SK-MEL-5 (cell line): ENCODE measurements around the gene PCYT1A. TPM values are rescaled to one million over a fixed set of nuclear protein-coding genes. Genes with fewer than 3 reads are reported as not detected.
"Not testable (repeated sequence)": the region's sequence is repeated elsewhere in the genome, so short reads cannot be mapped to it uniquely, and the experiment has no call there.

Experiments
- DNase-seq: peaks from one replicate; pipeline ENCODE4 v3.0.0-alpha.2; 2016; ENCODE audit warnings: low read depth, low spot score
- in situ Hi-C: cut with HindIII; loops from 2 replicates; pipeline ENCODE4 v1.10.0; 2016; ENCODE audit warnings: low sequenced_read_pairs, high pct_unique_total_duplicates, low pct_unique_long_range_greater_than_20kb
- polyA plus RNA-seq, 2 experiments: library from polyadenylated mRNA; depleted of rRNA; stranded (reverse); fragments of >200 nt; gene quantifications; 2 replicates each; pipeline ENCODE4 v1.2.3, GENCODE V29; 2015
- total RNA-seq: library from RNA; depleted of rRNA; stranded (reverse); fragments of >200 nt; shearing (Covaris generic); gene quantifications from 2 replicates; pipeline ENCODE4 v1.2.3, GENCODE V29; 2014; rRNA removed

PCYT1A gene
- total RNA-seq: 34.2 and 34.4 TPM in 2 replicates
- 23.1 and 27.6 TPM in 2 replicates for polyA plus RNA-seq (2015; cell fraction: cytosol; rRNA removed)
- 67.7 and 69.0 TPM in 2 replicates for polyA plus RNA-seq (2015; cell fraction: nucleus; rRNA removed)

DNA sequence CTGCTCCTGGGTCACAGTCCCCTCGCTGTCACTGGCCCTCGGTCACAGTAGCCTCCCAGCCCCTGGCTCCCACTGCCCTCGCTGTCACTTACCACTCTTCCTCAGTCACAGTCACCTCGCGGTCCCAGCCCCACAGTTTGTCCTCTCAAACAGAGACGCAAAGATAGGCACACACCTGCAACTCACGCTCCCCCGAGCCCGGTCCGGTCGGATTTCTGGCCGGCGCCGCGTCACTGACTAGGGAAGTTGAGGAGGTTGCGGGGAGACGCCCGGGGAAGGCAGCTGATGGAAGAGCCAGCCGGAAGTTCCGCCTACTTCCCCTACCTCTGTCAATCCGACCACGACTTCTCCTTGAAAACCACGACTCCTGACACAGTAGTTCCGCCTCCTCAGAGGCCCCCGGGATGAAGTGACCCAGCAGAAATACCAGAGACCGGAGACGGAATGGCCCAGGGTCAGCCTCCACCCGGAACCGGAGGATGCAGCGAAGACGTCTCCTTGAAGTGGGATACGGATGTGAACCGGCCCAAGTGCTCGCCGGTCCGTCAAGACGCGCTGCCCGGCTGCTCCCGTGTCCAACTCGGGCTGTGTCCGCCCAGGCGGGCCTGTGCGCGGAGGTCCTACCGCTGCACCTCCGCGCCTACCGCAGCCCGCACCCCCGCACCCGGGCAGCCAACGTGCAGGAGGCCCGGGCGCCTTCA is at the start of gene PCYT1A:
PCYT1A (minus strand) TSS at position 287 of the 701 bp plus-strand sequence. CDS start 17,195 bp downstream, outside the sequence.
- in situ Hi-C loops: no loop called here

DNA sequence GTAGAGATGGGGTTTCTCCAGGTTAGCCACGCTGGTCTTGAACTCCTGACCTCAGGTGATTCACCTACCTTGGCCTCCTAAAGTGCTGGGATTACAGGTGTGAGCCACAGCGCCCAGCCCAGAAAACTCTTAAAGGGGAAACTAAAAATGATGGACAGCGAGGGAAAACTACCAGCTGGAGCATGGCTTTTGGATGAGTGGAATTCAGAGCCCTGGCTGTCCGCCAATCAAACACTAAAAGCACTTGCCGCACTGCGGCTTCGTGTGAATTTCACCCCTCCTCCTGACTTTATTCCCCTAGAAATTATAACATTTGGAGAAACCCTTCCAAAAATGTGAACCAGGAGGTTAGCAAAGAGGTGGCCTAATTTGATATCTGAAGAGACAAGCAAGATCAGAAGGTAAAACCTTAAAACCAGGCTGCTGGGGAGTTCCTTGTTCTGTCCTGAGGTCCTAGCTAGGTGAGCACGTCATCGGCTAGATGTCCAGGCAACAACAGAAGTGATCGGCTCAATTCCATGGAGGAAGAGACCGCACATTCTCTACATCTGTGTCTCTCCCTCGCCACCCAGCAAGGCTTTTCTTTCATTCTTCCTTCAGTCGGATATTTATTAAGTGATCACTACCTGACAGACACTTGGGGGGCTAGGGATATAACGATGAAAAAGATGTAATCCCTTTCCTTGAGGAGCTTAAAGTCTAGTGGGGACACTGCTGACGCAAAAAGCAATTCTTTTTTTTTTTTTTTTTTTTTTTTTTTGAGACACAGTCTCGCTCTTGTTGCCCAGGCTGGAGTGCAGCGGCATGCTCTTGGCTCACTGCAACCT is 49.0 kb upstream of the PCYT1A start:
- in situ Hi-C loops: no loop called here
- DNase-seq: no peak

More for the DNA sequence above, at the start of gene PCYT1A:
- DNase-seq: peak; percentile 96

DNA sequence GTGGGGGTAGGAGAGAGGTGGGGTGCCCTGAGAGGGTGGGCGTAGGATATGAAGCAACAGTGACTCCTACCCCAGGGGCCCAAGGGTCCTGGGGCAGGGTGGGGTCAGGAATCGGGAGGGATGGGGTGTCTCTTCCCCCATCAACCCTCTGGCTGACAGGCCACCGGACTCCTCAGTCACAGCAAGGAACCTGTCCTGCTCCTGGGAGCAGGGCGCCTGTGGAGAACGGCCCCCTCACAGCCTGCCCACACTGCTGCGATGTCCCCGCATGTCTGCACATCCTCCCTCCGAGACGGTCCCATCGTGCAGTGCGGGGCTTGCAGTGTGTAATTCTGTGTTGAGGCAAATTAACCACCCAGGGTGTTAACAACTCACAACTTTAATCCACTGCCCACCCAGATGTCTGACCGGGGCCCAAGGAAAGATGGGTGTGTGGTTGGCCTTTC is 48.0 kb upstream of the PCYT1A start:
- in situ Hi-C loops: no loop called here
- no peak for DNase-seq

DNA sequence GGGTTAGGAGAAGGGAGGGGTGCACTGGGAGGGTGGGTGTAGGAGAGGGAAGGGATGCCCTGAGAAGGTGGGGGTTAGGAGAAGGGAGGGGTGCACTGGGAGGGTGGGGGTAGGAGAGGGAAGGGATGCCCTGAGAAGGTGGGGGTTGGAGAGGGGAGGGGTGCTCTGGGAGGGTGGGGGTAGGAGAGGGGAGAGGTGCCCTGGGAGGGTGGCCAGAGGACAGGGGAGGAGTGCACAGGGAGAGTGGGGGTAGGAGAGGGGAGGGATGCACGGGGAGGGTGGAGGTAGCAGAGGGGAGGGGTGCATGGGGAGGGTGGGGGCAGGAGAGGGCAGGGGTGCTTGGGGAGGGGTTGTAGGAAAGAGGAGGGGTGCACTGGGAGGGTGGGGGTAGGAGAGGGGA is 47.5 kb upstream of the PCYT1A start:
- no peak for DNase-seq
- in situ Hi-C loops: no loop called here

DNA sequence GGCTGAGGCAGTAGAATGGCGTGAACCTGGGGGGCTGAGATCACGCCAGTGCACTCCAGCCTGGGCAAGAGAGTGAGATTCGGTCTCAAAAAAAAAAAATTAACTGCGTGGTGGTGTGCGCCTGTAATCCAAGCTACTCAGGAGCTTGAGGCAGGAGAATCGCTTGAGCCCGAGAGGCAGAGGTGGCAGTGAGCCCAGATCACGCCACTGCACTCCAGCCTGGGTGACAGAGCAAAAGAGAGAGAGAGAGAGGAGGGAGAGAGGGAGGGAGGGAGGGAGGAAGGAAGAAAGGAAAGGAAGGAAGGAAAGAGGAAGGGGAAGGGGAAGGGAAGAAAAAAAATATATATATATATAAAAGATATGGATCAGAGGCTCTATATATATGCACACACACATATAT is 44.6 kb upstream of the PCYT1A start:
- no peak for DNase-seq
- in situ Hi-C loops: no loop called here

DNA sequence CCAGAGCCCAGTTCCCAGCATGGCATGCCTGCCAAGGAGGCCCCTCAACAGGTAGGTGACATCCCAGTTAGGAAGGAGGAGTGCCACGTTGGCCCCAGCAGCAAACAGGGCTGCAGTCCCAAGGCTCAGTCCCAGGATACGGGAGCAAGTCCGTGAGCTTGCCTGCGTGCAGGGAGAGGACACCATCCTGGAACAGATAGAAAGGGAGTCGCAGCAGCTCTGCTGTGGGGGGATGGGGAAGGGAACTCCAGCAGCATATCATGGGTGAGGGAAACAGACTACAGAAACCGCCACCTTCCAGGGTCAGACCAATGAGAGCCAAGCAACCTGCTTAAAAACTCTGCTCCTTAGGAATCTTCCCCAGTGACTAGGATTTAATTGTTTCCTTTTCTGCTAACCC is 39.9 kb upstream of the PCYT1A start:
- DNase-seq: no peak
- in situ Hi-C loops: no loop called here

DNA sequence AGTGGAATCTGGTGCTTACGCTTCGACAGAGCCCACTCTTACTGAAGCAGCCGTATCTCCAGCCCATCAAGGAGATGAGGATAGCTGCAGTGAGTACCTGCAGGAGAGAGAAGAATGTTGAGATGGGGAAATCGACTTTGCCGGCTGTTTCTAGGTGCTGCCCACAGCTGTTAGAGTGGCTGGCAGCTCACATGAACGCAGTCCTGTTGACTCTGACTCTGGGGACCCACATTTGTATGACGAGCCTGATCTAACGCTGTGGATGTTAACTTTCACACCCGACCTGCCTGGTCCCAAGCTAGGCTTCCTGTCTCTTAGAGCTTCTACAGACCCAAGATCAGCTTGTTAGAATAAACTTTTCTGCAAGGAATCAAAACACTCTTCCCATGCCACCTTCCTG is 39.4 kb upstream of the PCYT1A start:
- in situ Hi-C loops: no loop called here

DNA sequence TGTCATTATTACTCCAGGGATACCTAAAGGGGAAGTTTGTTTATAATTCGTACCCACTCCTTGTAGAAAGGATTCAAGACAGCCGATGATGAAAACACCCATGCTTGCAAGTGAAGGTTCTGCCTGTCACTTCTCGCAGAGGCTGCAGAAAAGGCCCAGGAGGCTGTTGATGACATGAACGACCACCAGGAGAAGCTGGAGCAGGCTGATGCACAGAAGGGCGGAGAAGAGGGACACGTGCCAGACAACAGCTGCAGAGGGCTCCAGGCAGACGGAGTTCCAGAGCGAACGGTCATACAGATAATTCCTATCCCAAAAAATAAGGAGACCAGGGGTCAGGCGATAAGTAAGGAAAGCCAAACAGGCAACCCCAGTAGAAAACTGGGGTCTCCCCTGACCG is 36.2 kb upstream of the PCYT1A start:
- DNase-seq: peak; percentile 30

More for the DNA sequence above, 39.4 kb upstream of the PCYT1A start:
- no peak for DNase-seq

DNA sequence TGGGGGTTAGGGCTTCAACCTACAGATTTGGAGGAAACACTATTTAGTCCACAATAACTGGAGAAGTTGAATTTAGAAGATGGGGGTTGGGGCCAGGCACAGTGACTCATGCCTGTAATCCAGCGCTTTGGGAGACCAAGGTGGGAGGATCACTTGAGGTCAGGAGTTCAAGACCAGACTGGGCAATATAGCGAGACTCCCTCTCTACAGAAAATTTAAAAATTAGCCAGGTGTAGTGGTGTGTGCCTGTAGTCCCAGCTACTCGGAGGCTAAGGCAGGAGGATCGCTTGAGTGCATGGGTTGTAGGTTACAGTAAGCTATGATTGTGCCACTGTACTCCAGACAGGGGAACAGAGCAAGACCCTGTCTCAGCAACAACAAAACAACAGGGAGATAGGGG is 35.5 kb upstream of the PCYT1A start:
- in situ Hi-C loops: no loop called here

More for the DNA sequence above, 36.2 kb upstream of the PCYT1A start:
- in situ Hi-C loops: no loop called here

DNA sequence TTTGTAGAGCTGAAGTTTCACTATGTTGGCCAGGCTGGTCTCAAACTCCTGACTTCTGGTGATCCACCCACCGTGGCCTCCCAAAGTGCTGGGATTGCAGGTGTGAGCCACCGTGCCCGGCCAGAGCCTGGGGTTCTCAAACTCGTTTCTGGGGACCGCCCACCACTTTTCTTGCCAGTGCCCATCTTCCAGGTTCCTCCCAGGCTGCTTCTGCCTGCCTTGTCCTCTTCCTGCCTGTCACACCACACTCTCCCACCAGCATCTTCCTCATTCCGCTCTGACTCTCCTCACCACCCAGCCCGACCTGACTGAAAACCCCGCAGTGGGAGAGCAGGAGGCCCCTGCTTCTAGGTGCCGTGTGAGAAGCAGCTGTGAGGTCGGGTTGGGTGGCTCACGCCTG is 33.6 kb upstream of the PCYT1A start:
- in situ Hi-C loops: no loop called here
- DNase-seq: no peak

More for the DNA sequence above, 35.5 kb upstream of the PCYT1A start:
- no peak for DNase-seq

DNA sequence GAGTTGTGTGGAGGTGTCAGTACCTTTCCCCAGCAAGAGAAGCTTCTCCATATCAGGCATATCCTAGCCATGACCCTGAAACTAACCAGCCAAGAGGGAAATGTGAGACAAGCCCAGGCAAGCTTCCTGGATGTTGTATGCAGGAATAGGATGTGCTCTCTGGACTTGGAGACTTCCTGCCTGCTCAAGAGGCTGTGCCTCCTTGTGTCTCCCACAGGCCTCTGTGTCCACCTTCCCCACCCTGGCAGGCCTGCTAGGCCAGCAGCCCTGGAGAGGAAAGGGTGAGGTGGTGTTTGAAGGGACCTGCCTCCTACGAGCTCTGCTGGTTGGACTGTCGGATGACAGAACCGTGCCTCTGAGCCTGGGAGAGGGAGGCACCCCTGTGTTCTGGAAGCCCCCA is 32.6 kb upstream of the PCYT1A start:
- in situ Hi-C loops: no loop called here
- no peak for DNase-seq

DNA sequence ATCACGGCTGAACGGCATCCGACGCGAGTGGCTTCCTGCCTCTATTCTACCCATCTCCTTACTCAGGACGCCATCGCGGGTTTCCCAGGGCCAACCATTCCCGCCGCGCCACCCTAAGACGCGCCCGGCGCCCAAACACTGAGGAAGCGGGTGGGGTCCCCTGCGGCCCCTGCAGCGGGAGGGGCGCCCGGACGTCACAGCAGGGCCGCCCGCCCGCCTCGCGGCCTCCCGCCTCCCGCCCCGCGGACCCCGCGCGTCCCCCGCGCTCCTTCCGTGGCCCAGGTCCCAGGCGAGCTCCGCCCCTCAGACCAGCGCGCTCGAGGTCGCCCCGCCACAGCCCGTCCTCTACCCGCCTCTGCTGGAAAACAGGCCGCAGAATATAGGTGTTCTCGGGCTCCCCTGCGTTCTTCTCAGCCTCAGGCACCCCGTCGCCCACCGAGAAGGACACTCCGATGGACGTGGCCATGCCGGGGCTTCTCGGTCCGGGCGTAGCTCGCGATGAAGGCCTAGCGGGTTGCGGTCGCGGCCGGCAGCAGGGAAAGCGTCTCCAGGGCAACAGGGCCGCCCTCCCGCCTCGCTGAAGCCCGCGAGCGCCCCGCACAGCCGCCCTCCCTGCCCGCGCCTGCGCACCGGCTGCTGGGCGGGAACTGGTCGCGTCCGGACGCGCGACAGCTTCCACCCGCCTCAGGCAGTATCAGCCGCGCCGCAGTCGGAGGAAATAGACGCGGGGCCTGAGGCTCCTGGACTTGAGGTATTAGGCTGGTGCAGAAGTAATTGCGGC is 30.4 kb upstream of the PCYT1A start, which contains the start of gene DYNLT2B:
DYNLT2B (minus strand) TSS at position 554 of the 781 bp plus-strand sequence; CDS start at position 466, 88 bp downstream.
- in situ Hi-C loops: no loop called here

DNA sequence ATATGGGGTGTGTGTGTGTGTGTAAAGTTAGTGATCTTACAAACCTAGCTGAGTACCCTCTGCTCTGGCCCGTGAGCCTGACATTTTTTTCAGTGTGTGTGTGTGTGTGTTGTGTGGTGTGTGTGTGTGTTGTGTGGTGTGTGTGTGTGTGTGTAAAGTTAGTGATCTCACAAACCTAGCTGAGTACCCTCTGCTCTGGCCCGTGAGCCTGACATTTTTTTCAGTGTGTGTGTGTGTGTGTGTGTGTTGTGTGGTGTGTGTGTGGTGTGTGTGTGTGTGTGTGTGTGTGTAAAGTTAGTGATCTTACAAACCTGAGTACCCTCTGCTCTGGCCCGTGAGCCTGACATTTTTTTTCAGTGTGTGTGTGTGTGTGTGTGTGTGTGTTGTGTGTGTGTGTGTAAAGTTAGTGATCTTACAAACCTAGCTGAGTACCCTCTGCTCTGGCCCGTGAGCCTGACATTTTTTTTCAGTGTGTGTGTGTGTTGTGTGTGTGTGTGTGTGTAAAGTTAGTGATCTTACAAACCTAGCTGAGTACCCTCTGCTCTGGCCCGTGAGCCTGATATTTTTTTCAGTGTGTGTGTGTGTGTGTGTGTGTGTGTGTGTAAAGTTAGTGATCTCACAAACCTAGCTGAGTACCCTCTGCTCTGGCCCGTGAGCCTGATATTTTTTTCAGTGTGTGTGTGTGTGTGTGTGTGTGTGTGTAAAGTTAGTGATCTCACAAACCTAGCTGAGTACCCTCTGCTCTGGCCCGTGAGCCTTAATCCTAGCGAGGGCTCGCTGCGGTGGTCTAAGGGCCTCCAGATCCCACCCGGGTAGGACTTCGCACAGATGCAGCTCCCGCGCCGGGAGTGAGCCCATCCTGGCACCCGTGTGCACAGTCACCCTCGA is 29.5 kb upstream of the PCYT1A start:
- in situ Hi-C loops, DNase-seq: not testable (repeated sequence)

More for the DNA sequence above, 30.4 kb upstream of the PCYT1A start, which contains the start of gene DYNLT2B:
- peak; percentile 87 for DNase-seq

DNA sequence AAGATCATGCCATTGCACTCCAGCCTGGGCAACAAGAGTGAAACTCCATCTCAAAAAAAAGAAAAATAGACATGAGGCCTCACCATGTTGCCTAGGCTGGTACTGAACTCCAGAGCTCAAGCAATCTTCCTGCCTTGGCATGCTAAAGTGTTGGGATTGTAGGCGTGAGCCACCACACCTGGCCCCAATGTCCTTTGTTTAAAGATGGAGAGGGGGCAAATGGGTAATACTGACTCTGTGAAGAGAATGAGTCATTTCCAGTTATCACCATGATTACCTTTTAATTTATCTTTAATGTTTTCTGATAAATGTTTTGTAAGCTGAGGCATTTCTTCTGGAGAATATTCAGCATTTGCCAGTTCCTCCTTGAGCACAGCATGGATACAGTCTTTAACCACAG is 28.3 kb upstream of the PCYT1A start:
- DNase-seq: no peak
- in situ Hi-C loops: no loop called here

DNA sequence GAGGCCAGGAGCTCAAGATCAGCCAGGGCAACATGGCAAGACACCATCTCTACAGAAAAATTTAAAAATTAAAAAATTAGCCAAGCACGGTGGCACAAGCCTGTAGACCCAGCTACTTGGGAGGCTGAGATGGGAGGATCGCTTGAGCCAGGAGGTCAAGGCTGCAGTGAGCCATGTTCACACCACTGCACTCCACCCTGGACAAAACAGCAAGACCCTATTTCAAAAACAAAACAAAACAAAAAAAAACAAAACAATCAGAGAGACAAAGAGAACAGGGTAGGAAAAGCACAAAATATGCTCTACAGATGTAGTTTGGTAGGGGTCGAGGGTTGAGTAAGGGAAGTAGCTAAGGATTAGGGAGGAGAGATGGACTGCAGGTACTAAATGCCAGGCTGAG is 27.1 kb upstream of the PCYT1A start:
- in situ Hi-C loops: no loop called here
- DNase-seq: no peak

DNA sequence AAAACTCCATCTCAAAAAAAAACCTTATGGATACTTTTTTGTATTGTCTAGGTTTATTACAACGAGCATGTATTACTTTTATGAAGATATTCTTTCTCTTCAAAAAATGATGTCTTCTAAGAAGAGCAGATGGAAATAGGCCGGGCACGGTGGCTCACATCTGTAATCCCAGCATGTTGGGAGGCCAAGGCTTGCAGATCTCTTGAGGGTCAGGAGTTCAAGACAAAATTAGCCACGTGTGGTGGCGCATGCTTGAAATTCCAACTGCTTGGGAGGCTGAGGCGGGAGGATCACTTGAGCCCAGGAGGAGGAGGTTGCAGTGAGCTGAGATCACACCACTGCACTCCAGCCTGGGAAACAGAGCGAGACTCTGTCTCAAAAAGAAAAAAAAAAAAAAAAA is 26.6 kb upstream of the PCYT1A start:
- in situ Hi-C loops, DNase-seq: not testable (repeated sequence)

DNA sequence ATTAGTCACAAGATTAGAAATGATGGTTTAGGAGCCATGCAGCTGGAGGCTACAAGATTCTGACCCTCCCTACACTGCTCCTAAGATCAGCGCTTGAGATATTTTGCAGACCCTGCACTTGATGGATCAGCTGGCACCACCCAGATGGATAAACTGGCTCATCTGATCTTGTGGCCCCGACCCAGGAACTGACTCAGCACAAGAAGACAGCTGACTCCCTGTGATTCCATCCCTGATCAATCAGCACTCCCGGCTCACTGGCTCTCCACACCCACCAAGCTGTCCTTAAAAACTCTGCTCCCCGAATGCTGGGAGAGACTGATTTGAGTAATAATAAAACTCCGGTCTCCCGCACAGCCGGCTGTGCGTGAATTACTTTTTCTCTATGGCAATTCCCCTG is 15.4 kb upstream of the PCYT1A start:
- in situ Hi-C loops: not testable (repeated sequence)

More for the DNA sequence above, 15.4 kb upstream of the PCYT1A start:
- DNase-seq: not testable (repeated sequence)
